Esophagus squamous epithelium (tissue), 5 donors: ENCODE measurements around the gene SLC29A1. TPM values are rescaled to one million over a fixed set of nuclear protein-coding genes. Genes with fewer than 3 reads are reported as not detected.
A peak's percentile ranks its signal among the peaks of the same experiment; 100 is the strongest.

Experiments used
- DNase-seq: peaks from one replicate; lab custom pipeline; 2025; lab: John Stamatoyannopoulos, UW
- H3K27ac ChIP-seq, 4 donors: fragments of 200-600 bp; sonication (generic); one replicate each; pipeline ENCODE4 v1.5.1; 2016 to 2019; ENCODE audit warnings: mild to moderate bottlenecking in 1 of 4
- H3K27me3 ChIP-seq, 4 donors: fragments of 200-600 bp; sonication (generic); 1 replicate in 3 of 4; 2 replicates in 1 of 4; pipeline versions ENCODE4 v1.5.1 to v1.6.0; 2017 to 2021; ENCODE audit warnings: antibody characterized with exemption in 1 of 4
- H3K36me3 ChIP-seq, 3 donors: fragments of 200-600 bp; sonication (generic); one replicate each; pipeline ENCODE4 v1.5.1; 2016 to 2019
- H3K4me1 ChIP-seq, 3 donors: fragments of 200-600 bp; sonication (generic); one replicate each; pipeline ENCODE4 v1.5.1; 2017 to 2019
- H3K4me3 ChIP-seq, 4 donors: fragments of 200-600 bp; sonication (generic); 1 replicate in 3 of 4; 2 replicates in 1 of 4; pipeline ENCODE4 v1.5.1; 2016 to 2019; ENCODE audit warnings: mild to moderate bottlenecking in 2 of 4, moderate library complexity in 1 of 4
- H3K9me3 ChIP-seq, 3 donors: fragments of 200-600 bp; sonication (generic); one replicate each; pipeline ENCODE4 v1.5.1; 2016 to 2019
- POLR2A ChIP-seq, 4 donors: fragments of 450-650 bp; IDR thresholded peaks; one replicate each; pipeline ENCODE4 v1.6.1; 2017; ENCODE audit warnings: antibody characterized with exemption in 4 of 4, mild to moderate bottlenecking in 4 of 4, moderate library complexity in 3 of 4
- WGBS, 2 donors: methylation state at CpG; one replicate each; pipeline ENCODE4 v1.1.5; 2018; 5-methylcytosine and 5-hydroxymethylcytosine counted together
- intact Hi-C: fragments of 100-400 bp; cut with DNase I; formaldehyde crosslinking; loops from one replicate; pipeline ENCODE4 v1.15.0; 2022
- total RNA-seq, 4 donors: library from RNA; depleted of rRNA; stranded (reverse); fragments of >200 nt; gene quantifications; one replicate each; pipeline ENCODE4 v1.1.0, GENCODE V29; 2016
- TF ChIP-seq, protein P1 (sequence below), 6 experiments: fragments of 450-650 bp in 4 of 6; fragments of 200-600 bp in 2 of 6; sonication (generic) in 2 of 6; IDR thresholded peaks; one replicate each; pipeline ENCODE4 v1.5.1; 2016 to 2019; ENCODE audit warnings: antibody characterized with exemption in 6 of 6, mild to moderate bottlenecking in 4 of 6, moderate library complexity in 4 of 6
- donor health status: DM: yes; HTN: yes; CAD: no.

Gene SLC29A1
- total RNA-seq, 4 donors from 2014 or later: 12.7 to 24.8 (median 22.3) TPM

DNA sequence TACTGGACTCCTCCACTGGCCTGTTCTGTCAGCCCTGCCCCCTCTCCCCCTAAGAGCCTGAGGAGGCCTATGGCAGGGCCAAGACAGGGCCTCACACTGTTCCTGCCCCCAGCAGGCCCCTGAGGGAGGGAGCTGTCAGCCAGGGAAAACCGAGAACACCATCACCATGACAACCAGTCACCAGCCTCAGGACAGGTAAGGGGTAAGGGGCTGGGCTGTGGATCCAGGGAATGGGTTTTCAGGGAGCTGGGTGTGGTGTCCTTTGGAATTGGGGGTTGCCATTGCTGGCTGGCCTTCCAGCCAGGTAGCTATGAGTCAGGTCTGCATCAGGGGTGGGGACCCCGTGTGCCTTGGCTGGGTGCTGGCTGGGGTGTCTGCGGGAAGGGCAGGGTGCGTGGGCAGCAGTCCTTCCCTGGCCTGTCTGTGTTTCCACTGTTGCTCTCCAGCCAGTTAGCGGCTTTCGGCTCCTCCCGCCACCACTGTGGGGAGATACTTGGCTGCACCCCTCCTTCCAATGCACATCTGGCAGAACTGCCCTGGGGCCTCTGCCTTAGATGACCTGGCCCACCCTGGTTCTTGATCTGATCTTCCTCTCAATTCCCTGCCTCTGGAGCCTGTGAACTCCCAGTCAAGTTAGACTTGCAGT, 3.9 kb downstream of the SLC29A1 start:
- Histone ChIP-seq H3K27me3 (no peaks in the 10 kb centered on the region), H3K4me3 (peak overlapping the region in 1 of 4 donors; percentile 35), H3K27ac (peak overlapping the region in 3 of 4 donors; percentile 62 to 65 (median 63)), H3K4me1 (peaks cover 31 to 57% (median 46%) of the 10 kb centered on the region in 3 donors), H3K36me3 (peaks cover 3 to 33% (median 8%) of the 10 kb centered on the region in 3 donors), H3K9me3 (no peaks in the 10 kb centered on the region)
- no peak for TF ChIP-seq POLR2A (IDR thresholded peaks at IDR 0.05)
- TF ChIP-seq, protein P1, sequence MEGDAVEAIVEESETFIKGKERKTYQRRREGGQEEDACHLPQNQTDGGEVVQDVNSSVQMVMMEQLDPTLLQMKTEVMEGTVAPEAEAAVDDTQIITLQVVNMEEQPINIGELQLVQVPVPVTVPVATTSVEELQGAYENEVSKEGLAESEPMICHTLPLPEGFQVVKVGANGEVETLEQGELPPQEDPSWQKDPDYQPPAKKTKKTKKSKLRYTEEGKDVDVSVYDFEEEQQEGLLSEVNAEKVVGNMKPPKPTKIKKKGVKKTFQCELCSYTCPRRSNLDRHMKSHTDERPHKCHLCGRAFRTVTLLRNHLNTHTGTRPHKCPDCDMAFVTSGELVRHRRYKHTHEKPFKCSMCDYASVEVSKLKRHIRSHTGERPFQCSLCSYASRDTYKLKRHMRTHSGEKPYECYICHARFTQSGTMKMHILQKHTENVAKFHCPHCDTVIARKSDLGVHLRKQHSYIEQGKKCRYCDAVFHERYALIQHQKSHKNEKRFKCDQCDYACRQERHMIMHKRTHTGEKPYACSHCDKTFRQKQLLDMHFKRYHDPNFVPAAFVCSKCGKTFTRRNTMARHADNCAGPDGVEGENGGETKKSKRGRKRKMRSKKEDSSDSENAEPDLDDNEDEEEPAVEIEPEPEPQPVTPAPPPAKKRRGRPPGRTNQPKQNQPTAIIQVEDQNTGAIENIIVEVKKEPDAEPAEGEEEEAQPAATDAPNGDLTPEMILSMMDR (IDR thresholded peaks at IDR 0.05): no peak
- DNase-seq: no peak
- intact Hi-C loops: no loop called here
- 33 to 72% methylated on average over 5 to 6 of the region's 7 CpGs for WGBS, 2 donors

DNA sequence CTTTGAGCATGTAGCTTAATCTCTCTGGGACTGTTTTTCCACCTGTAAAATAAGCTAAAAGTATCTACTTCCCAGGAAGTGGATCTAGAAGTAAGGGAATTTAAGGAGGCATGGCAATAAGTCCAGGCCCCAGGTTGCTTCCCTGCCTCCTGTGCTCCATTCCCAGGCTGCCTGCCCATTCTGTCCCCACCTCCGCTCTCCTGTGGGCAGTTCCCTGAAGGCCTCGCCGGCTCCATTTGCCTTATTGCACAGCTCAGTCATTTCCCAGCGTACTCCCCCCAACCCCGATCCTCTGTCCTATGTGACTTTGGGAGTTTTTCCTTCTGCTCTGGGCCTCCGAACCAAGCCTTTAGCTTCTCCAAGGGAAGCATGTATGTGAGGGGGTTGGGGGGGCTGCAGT, 4.6 kb downstream of the SLC29A1 start:
- Histone ChIP-seq H3K27ac (peak overlapping the region in 1 of 4 donors; percentile 62), H3K9me3 (no peaks in the 10 kb centered on the region), H3K4me3 (no peak overlapping the region), H3K36me3 (peaks cover 3 to 41% (median 8%) of the 10 kb centered on the region in 3 donors), H3K4me1 (peaks cover 24 to 54% (median 44%) of the 10 kb centered on the region in 3 donors), H3K27me3 (no peaks in the 10 kb centered on the region)
- WGBS, 2 donors: 95% methylated on average over 6 of the region's 6 CpGs; no CpG with 5 or more reads in 1 of the 2 donors
- intact Hi-C loops: no loop called here
- DNase-seq: no peak
- TF ChIP-seq POLR2A (IDR thresholded peaks at IDR 0.05): no peak
- TF ChIP-seq, protein P1 (IDR thresholded peaks at IDR 0.05): no peak

DNA sequence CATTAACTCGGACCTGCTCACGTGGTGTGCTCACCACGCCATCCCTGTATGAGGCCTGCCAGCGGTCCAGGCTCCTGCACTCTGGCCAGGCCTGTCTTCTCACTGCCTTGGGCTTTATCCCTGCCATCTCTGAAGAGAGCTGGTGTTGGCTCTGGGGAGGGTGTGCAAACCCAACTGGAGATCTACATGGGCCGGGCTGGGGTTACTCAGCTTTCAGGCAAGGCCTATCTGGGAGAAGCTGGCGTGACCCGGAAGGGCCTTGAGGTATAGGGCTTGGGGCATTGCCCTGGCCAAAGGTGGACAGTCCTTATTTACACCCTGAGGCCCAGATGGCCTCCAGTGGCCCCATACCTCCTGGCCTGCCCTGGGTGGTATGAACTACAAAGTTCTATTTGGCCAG, 5.0 kb downstream of the SLC29A1 start:
- Histone ChIP-seq H3K27me3 (no peaks in the 10 kb centered on the region), H3K9me3 (no peaks in the 10 kb centered on the region), H3K4me1 (peaks cover 23 to 54% (median 47%) of the 10 kb centered on the region in 3 donors), H3K36me3 (peaks cover 3 to 45% (median 8%) of the 10 kb centered on the region in 3 donors), H3K27ac (no peak overlapping the region), H3K4me3 (no peak overlapping the region)
- 100% methylated on average over 4 of the region's 7 CpGs; no CpG with 5 or more reads in 1 of the 2 donors for WGBS, 2 donors
- intact Hi-C loops: no loop called here
- DNase-seq: no peak
- TF ChIP-seq, protein P1 (IDR thresholded peaks at IDR 0.05): no peak
- TF ChIP-seq POLR2A (IDR thresholded peaks at IDR 0.05): no peak

DNA sequence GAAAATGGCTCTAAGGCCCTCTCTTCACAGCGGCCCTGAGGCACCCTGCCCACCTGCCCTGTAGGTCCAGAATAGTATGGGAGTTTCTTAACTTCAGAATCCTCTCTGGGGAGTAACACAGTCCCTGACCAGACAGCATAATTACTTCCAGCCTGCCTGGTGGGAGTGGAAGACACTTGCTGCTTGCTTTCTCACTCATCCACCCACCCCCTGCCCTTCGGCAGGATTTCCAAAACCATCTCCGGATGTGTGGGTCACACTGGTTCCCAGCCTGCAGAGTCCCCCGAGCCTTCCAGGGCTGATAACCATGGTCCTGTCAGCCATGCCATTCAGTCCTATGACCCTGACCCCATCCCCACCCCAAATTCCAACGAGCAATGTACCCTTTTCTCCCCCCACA, 5.4 kb downstream of the SLC29A1 start:
- Histone ChIP-seq H3K27ac (no peak overlapping the region), H3K36me3 (peaks cover 3 to 48% (median 8%) of the 10 kb centered on the region in 3 donors), H3K27me3 (no peaks in the 10 kb centered on the region), H3K4me3 (no peak overlapping the region), H3K9me3 (no peaks in the 10 kb centered on the region), H3K4me1 (peaks cover 23 to 54% (median 50%) of the 10 kb centered on the region in 3 donors)
- no peak for DNase-seq
- TF ChIP-seq, protein P1 (IDR thresholded peaks at IDR 0.05): no peak
- 63 to 100% methylated on average over 1 to 2 of the region's 5 CpGs for WGBS, 2 donors
- intact Hi-C loops: no loop called here

DNA sequence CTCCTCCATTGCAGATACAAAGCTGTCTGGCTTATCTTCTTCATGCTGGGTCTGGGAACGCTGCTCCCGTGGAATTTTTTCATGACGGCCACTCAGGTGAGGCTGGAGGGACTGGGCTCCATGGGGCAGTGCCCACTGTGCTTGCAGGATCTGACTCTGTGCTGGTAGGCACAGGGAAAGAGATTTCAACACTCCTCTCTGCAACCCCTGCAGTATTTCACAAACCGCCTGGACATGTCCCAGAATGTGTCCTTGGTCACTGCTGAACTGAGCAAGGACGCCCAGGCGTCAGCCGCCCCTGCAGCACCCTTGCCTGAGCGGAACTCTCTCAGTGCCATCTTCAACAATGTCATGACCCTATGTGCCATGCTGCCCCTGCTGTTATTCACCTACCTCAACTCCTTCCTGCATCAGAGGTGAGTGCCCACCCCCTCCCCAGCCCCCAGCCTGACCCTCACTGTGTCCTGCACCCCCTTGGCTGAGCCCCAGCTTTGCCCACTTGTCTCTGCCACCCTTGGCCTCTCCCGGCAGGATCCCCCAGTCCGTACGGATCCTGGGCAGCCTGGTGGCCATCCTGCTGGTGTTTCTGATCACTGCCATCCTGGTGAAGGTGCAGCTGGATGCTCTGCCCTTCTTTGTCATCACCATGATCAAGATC, 6.1 kb downstream of the SLC29A1 start:
- Histone ChIP-seq H3K4me1 (peaks cover 17 to 54% (median 50%) of the 10 kb centered on the region in 3 donors), H3K27me3 (no peaks in the 10 kb centered on the region), H3K27ac (no peak overlapping the region), H3K4me3 (no peak overlapping the region), H3K9me3 (no peaks in the 10 kb centered on the region), H3K36me3 (peaks cover 3 to 48% (median 8%) of the 10 kb centered on the region in 3 donors)
- no peak for DNase-seq
- TF ChIP-seq POLR2A (IDR thresholded peaks at IDR 0.05): no peak
- TF ChIP-seq, protein P1 (IDR thresholded peaks at IDR 0.05): no peak
- intact Hi-C loops: no loop called here
- 89 to 97% methylated on average over 8 to 9 of the region's 11 CpGs for WGBS, 2 donors
